GM12801 (cell line): Measurements from ENCODE around the gene TFF3.

ENCODE experiments used
- TF ChIP-seq, protein P1 (sequence below): IDR thresholded peaks from one replicate; pipeline ENCODE4 v1.5.1; 2011; ENCODE audit warnings: control low read depth; ENCODE audit not compliant: insufficient read length; ENCODE audit errors: extremely low read depth

The TFF3 gene

DNA sequence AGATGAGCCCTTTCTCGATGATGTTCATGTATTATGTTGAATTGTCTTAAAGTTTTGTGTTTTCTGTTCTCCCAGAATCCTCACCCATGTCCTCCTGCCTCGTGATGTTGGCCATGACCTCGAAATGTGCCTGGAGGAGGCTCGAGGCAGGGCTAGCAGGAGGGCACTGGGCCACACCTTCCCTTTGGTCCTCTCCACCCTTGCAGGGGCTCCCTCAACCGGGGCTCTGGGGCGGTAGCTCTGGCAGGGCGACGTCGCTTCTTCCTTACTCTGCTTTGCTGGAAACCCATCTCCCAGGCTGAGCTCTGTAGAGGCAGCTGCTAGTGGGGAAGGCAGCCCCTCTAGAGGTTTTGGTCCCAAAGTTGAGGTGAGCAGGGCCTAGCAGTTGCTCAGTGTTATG, 14.3 kb downstream of the TFF3 start:
- TF ChIP-seq, protein P1, sequence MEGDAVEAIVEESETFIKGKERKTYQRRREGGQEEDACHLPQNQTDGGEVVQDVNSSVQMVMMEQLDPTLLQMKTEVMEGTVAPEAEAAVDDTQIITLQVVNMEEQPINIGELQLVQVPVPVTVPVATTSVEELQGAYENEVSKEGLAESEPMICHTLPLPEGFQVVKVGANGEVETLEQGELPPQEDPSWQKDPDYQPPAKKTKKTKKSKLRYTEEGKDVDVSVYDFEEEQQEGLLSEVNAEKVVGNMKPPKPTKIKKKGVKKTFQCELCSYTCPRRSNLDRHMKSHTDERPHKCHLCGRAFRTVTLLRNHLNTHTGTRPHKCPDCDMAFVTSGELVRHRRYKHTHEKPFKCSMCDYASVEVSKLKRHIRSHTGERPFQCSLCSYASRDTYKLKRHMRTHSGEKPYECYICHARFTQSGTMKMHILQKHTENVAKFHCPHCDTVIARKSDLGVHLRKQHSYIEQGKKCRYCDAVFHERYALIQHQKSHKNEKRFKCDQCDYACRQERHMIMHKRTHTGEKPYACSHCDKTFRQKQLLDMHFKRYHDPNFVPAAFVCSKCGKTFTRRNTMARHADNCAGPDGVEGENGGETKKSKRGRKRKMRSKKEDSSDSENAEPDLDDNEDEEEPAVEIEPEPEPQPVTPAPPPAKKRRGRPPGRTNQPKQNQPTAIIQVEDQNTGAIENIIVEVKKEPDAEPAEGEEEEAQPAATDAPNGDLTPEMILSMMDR = no peak

DNA sequence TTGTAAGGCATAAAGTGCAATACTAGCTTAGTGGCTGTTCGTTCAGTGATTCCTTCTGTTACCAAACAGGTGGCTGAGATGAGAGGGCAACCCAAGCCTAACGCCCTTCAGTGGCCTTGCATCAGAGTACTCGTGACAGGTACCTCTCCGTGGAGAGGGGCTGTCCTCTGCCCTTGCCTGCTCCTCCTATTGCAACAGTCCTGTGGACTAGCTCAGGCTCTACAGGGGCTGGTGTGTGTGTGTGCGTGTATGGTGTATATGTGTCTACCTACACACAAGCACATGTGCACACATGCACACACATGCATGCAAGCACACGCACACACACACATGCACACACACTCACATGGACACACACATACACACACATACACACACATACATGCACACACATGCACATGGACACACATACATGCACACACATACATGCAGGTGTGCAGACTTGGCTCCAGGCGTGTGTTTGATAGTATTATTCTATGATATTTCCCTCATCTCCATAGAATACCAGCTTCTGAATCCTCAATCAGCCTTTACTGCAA, 15.1 kb downstream of the TFF3 start:
- TF ChIP-seq, protein P1 = no peak

GRCh38 chr21:42299324-42300044, 15.7 kb downstream of the TFF3 start:
- TF ChIP-seq, protein P1 = no peak

DNA sequence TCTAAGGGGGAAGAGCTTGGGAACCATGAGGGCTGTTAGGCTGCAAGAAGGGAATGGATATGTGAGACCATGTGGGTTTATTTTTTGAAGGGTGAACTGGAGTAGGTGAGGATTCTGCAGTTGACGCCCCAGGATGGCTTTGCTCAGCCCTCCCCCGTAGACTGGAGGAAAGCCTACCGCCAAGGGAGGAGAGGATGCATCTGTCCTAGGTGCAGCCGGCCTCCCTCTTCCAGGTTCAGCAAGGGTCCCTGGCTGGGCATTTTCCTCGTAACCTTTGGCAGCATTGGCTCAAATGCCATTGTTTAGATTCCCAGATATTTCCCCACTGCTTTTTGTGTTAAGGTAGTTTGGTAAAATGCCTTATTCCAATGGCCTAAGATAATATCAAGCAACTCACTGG, 16.6 kb downstream of the TFF3 start:
- TF ChIP-seq, protein P1 = no peak

GRCh38 chr21:42298237-42298636, 17.0 kb downstream of the TFF3 start:
- TF ChIP-seq, protein P1 = no peak

DNA sequence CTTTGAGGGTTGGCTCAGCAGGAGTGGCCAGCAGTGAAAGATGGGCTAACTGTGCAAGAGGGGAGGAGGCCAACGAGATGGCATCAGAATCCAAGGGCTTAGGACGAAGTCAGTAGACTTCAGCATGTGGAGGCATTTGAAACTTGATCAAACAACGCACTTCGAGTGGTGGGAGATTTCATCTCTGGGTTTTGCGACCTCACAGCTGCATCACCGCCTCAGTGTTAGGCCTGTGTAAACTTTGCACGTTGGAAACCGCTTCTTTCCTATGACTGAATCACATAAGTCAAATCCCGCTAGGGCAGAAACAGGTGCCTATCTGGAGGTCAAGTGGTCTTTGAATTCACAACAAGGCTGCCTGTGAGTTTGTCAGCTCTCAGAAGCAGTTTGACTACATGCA, 17.8 kb downstream of the TFF3 start:
- TF ChIP-seq, protein P1 = no peak

- TF ChIP-seq, protein P1 = no peak
Measured at GRCh38 chr21:42296501-42296900, 18.7 kb downstream of the TFF3 start.
